Hepatocyte (in vitro differentiated cells): Measurements from ENCODE around the gene NUB1.

Experiments used
- EZH2phosphoT487 ChIP-seq: fragments of 200-600 bp; sonication (generic); IDR thresholded peaks from one replicate; pipeline ENCODE4 v1.6.1; 2018; ENCODE audit warnings: antibody characterized with exemption, mild to moderate bottlenecking, low read depth, moderate library complexity; ENCODE audit not compliant: unreplicated experiment, severe bottlenecking
- TF ChIP-seq, protein P1 (sequence below): fragments of 200-600 bp; sonication (generic); IDR thresholded peaks from 2 replicates; pipeline ENCODE4 v1.5.1; 2016; ENCODE audit warnings: antibody characterized with exemption, mild to moderate bottlenecking; ENCODE audit not compliant: poor library complexity

DNA sequence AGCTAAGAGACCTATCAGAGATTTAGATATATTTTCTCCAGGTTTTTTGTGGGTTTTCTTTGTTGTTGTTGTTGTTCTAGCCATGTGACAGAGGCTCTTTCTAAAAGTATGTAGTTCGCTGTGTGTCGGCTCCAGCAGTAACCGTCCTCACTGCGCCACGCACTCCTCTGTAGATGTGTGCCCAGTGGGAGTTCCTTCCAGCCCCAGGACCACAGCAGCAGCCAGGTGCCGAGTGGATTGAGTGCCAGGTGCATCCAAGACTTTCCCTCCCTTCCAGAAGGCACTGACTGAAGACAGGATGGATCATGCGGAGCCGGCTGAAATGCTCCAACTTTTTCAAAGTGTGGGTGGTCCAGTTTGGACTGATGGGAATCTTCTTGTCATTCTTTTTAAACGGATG is 36.4 kb downstream of the NUB1 start:
- TF ChIP-seq, protein P1, sequence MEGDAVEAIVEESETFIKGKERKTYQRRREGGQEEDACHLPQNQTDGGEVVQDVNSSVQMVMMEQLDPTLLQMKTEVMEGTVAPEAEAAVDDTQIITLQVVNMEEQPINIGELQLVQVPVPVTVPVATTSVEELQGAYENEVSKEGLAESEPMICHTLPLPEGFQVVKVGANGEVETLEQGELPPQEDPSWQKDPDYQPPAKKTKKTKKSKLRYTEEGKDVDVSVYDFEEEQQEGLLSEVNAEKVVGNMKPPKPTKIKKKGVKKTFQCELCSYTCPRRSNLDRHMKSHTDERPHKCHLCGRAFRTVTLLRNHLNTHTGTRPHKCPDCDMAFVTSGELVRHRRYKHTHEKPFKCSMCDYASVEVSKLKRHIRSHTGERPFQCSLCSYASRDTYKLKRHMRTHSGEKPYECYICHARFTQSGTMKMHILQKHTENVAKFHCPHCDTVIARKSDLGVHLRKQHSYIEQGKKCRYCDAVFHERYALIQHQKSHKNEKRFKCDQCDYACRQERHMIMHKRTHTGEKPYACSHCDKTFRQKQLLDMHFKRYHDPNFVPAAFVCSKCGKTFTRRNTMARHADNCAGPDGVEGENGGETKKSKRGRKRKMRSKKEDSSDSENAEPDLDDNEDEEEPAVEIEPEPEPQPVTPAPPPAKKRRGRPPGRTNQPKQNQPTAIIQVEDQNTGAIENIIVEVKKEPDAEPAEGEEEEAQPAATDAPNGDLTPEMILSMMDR, result no peak
- no peak for TF ChIP-seq EZH2phosphoT487
